Measurements from ENCODE around the gene SRPK2.

SRPK2 gene

GRCh38 chr7:105068886-105069285, 319.8 kb downstream of the SRPK2 start:
- no peak for TF ChIP-seq CTCF (conservative IDR thresholded peaks at IDR 0.05; ENCODE audit: low read length)
- no peak overlapping the region for H3K4me3 ChIP-seq (ENCODE audit: low read length)
- DNase-seq (ENCODE audit: low read depth), result no peak

- H3K4me3 ChIP-seq (ENCODE audit: low read length), result no peak overlapping the region
- no peak for DNase-seq (ENCODE audit: low read depth)
- TF ChIP-seq CTCF (conservative IDR thresholded peaks at IDR 0.05; ENCODE audit: low read length), result no peak
Measured at GRCh38 chr7:105067691-105068090, 321.0 kb downstream of the SRPK2 start.
